Erythroblast (primary cell): ENCODE measurements around the gene MAP1B.

ENCODE experiments used
- GATA1 ChIP-seq: IDR thresholded peaks from 2 replicates; pipeline ENCODE4 v1.6.1; 2011; ENCODE audit warnings: low read depth, mild to moderate bottlenecking, control low read depth, low read length, moderate library complexity
- POLR2A ChIP-seq: IDR thresholded peaks from 2 replicates; pipeline ENCODE4 v1.6.1; 2011; ENCODE audit warnings: mild to moderate bottlenecking, low read length

- no peak for TF ChIP-seq POLR2A
- no peak for TF ChIP-seq GATA1
Measured at GRCh38 chr5:72159501-72159911, 52.2 kb downstream of the MAP1B start.
